Measurements from ENCODE around the gene TSR3.
"Not testable (repeated sequence)": the region's sequence is repeated elsewhere in the genome, so short reads cannot be mapped to it uniquely, and the experiment has no call there.

Gene TSR3

GRCh38 chr16:1337486-1337885 lies 14.2 kb downstream of the TSR3 start:
- DNase-seq (ENCODE audit: low read depth): no peak

GRCh38 chr16:1336619-1337018 lies 15.1 kb downstream of the TSR3 start:
- DNase-seq (ENCODE audit: low read depth): no peak

GRCh38 chr16:1335996-1336395 lies 15.7 kb downstream of the TSR3 start:
- DNase-seq (ENCODE audit: low read depth): no peak

- DNase-seq (ENCODE audit: low read depth): no peak
Measured at GRCh38 chr16:1335211-1335971, 16.3 kb downstream of the TSR3 start.

DNA sequence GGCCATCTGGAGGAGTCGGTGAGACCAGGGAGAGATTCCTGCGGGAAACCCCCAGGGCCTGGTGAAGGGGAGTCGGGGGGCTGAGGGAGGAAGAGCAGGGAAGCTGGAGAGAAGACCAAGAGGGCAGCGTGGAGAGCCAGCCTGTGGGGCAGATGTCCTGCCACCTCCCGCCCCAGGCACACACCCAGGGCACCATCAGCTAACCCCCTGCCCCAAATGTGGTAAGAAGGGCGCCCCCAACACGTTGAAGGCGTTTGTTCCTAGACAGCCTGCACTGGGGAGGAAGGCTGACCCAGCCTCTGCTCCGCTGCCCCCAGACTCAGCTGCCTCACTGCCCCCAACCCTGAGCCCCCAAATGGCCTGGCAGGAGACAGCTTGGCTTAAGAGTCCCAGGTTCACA lies 16.9 kb downstream of the TSR3 start:
- no peak for DNase-seq (ENCODE audit: low read depth)

GRCh38 chr16:1333854-1334700 lies 17.6 kb downstream of the TSR3 start:
- no peak for DNase-seq (ENCODE audit: low read depth)

DNA sequence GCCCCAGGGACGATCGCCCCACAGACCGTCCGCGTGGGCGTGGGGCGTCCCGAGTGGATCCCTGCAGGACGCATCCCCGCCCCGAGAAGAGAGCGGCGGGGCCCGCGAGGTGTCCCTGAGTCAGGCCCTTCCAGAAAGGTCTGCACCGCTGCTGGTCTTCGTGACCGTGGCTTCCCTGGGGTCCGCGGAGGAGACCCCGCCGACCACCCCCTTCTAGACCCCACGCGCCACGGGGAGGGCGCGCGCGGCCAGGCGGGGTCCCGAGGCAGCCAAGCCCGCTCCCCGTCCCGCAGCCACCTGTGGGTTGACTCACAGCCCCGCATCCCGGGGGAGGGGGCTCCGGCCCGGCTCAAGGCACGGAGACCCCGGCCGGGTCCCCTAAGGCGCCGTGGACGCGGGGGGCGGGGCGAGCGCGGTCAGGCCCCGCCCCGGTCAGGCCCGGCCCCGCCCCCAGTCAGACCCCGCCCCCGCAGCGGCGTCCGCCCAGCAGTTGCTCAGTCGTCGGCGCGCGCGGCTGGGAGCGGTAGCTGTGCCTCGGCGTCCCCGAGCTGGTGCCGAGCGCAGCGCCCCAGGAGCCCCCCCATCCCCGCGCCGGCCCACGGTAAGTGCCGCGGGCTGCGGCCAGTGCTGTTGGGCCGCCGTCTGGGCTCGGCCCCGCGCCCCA lies 18.4 kb downstream of the TSR3 start, which contains the start of gene BAIAP3:
BAIAP3 (plus strand) TSS at position 497 of the 664 bp plus-strand sequence. CDS start 4,905 bp downstream, outside the sequence.
- DNase-seq (ENCODE audit: low read depth): peak; percentile 42

GRCh38 chr16:1332618-1333148 lies 19.0 kb downstream of the TSR3 start:
- no peak for DNase-seq (ENCODE audit: low read depth)

GRCh38 chr16:1331712-1332617 lies 19.7 kb downstream of the TSR3 start:
- no peak for DNase-seq (ENCODE audit: low read depth)

DNA sequence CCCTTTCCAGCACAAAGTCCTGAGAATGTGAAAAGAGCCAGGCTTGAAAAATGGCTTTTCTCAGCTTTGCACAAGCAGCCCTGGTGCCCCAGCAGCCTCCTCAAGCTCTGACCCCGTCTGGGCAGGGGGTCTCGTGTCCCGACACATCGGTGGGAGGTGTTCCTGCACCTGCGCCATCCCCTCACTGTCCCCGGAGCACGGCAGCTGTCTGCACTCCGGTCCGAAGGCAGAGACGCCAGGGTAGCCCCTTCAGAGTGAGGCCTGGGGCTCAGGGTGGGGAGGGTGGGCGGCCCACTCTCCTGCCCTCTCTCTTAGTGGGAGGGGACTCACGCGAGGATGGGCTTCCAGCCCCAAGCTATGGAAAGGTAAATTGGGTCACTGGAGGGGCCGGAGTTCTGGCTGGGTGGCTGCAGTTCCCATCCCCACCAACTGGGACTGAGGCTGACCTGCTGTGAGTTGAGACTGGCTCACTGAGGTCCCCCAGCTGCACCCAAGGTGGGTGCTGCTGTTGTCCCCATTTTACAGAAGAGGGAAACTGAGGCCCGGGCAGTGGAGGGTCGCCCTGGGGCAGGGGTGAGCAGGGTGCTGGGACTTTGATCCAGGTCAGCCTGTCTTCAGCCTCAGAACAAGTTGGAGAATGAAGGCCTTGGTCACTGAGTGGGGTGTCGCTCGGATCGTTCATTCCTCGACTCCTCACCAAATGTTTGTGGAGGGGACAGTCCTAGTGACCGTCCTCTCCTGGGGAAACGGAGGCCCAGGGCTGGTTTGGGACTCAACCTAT lies 20.6 kb downstream of the TSR3 start:
- DNase-seq (ENCODE audit: low read depth): no peak

DNA sequence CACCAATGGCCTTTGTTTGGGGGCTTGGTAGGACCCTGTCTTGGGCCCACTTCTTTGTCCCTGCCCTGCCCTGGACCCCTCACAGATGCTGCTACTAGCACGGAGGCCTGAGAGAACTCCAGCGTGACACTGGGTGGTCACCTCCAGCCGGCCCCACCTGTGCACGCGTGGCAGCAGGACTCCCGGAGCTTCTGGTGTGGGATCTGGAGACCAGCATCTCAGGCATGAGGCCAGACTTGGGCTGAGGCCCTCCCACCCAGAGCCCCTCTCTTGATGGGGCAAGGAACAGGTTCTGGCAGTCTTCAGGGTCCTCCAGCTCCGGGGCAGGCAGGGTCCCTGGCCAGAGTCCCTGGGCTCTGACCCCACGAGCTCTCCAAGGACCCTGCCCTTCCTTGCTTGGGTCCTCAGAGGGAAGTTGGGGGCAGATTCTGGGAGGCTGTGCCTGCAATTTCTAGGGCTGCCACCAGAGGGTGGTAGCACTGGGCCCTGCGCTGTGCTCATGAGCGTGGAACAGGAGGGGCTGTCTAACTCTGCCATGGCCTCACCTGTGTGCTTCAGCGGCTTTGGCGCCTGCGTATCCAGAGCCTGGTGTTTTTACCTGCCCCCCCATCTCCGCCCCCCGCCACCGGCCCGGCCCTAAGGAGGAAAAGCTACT lies 21.3 kb downstream of the TSR3 start:
- no peak for DNase-seq (ENCODE audit: low read depth)

DNA sequence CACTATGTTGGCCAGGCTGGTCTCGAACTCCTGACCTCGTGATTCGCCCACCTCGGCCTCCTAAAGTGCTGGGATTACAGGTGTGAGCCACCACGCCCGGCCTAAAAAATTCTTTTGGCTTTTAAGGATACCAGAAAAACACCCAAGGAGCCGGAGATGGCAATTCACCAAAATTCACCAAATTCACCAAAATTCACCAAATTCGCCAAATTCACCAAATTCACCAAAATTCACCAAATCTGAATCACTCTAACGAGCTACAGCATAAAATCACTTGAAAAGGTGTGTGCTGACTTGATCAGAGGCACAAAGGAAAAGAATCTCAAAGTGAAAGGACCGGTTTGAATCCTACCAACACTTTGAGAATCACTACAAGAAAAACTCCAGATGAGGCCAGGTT lies 22.7 kb downstream of the TSR3 start:
- DNase-seq (ENCODE audit: low read depth): not testable (repeated sequence)

DNA sequence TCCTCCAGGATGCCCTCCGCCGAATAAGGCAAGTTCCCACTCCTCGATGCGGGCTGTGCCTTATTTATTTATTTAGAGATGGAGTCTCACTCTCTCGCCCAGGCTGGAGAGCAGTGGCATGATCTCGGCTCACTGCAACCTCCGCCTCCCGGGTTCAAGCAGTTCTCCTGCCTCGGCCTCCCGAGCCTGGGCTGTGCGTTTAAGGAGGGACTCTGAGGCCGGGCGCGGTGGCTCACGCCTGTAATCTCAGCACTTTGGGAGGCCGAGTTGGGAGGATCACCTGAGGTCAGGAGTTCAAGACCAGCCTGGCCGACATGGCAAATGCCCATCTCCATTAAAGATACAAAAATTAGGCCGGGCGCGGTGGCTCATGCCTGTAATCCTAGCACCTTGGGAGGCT lies 23.5 kb downstream of the TSR3 start:
- not testable (repeated sequence) for DNase-seq (ENCODE audit: low read depth)

GRCh38 chr16:1327619-1327947 lies 24.1 kb downstream of the TSR3 start:
- DNase-seq (ENCODE audit: low read depth): no peak

DNA sequence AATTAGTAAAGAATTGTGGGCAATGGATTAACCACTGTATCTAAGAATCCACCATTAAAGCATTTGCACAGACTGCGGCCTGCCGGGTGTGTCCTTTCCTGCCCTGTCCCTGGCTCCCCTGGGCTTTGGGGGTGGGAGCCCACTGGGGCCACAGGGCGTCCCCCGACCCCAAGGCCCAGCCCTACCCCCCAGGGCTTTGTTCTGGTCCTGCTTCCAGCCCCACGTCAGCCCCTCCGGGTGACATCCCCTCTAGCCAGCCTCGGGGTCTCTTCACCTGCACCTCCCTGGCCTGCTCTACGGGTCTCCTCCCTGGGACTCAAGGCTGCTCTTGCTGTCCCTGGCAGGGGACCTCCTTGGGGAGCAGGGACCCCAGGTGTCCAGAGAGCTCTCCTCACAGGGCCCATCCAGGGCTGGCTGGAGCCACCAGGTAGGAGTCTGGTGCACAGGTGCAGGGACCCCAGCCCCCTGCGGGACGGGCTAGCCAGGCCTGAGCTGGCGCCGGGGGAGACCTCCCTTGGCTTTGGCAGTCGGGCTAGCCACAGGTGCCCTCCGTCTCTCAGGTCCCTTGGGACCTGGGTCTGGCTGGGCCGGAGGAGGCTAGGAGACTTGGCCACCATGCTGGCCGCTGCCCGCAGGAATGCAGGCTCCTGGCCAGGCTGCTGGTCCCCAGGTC lies 24.6 kb downstream of the TSR3 start:
- no peak for DNase-seq (ENCODE audit: low read depth)

DNA sequence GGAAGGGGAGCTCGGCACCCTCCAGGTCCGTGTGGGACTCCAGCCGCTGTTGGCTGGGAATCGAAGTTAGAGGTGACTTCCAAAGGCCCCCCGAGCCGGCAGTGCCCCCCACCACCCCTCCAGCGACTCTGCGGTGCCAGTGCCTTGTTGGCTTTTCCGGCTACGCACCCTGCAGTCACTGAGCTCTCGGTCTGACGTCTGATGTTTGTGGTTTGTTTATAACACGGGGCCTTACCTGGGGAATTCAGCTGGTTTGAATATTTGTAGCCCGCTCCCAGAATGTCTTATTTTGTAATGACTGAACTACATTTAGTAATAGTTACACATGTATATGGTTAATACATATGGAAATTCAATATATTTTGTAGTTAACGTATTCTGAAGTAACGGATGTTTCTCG lies 25.3 kb downstream of the TSR3 start:
- no peak for DNase-seq (ENCODE audit: low read depth)

GRCh38 chr16:1325673-1326371 lies 25.9 kb downstream of the TSR3 start:
- no peak for DNase-seq (ENCODE audit: low read depth)

DNA sequence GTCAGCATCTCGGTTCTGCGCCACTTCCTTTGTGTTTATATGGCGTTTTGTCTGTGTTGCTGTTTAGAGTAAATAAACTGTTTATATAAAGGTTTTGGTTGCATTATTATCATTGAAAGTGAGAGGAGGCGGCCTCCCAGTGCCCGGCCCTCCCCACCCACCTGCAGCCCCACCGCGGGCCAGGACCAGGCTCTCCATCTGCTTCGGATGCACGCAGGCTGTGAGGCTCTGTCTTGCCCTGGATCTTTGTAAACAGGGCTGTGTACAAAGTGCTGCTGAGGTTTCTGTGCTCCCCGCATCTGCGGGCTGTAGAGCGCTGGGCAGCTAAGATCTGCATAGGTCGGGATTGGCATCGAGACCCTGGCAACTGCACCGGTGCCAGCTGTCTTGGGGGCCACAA lies 26.4 kb downstream of the TSR3 start:
- DNase-seq (ENCODE audit: low read depth): no peak

GRCh38 chr16:1324286-1324826 lies 27.3 kb downstream of the TSR3 start:
- no peak for DNase-seq (ENCODE audit: low read depth)
